ENCODE results near the gene ELMO1.

DNA sequence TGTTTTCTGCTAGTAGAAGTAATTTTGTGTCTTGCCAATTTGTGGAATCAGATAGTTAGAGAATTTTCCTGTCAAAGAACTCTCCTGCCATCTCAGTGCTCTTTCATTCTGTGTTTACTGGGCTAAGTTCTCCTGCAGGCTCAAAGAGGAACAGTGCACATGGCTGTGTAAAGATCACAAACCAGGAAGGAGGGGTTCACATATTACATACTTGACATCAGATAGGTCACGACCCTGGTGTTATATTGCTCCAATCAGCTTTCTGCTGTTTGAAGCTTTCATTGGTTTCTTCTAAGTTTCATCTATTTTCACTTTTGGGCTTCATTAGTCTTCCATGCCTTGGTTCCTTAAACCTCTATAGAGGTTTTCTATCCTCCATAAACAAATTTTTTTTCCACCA, 13.5 kb upstream of the ELMO1 start:
- TF ChIP-seq, protein P1, sequence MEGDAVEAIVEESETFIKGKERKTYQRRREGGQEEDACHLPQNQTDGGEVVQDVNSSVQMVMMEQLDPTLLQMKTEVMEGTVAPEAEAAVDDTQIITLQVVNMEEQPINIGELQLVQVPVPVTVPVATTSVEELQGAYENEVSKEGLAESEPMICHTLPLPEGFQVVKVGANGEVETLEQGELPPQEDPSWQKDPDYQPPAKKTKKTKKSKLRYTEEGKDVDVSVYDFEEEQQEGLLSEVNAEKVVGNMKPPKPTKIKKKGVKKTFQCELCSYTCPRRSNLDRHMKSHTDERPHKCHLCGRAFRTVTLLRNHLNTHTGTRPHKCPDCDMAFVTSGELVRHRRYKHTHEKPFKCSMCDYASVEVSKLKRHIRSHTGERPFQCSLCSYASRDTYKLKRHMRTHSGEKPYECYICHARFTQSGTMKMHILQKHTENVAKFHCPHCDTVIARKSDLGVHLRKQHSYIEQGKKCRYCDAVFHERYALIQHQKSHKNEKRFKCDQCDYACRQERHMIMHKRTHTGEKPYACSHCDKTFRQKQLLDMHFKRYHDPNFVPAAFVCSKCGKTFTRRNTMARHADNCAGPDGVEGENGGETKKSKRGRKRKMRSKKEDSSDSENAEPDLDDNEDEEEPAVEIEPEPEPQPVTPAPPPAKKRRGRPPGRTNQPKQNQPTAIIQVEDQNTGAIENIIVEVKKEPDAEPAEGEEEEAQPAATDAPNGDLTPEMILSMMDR (IDR thresholded peaks at IDR 0.05), result no peak
- no peak for TF ChIP-seq POLR2A (IDR thresholded peaks at IDR 0.05)

Measured in transverse colon (tissue), 3 donors.